Large intestine (tissue), 3 donors: ENCODE data around the gene PCBD1. TPM values are rescaled to one million over a fixed set of nuclear protein-coding genes. Genes with fewer than 3 reads are reported as not detected.

Experiments used
- DNase-seq, 2 donors: peaks; one replicate each; pipeline versions ENCODE4 v3.0.0 to v3.0.0-alpha.2; 2013
- H3K27ac ChIP-seq: one replicate; pipeline ENCODE4 v1.5.1; 2013; ENCODE audit warnings: low read length
- H3K27me3 ChIP-seq: 2 replicates; pipeline ENCODE4 v1.6.1; 2013; ENCODE audit warnings: low read length; ENCODE audit not compliant: control insufficient read depth, insufficient read depth
- H3K36me3 ChIP-seq: 2 replicates; pipeline ENCODE4 v1.6.1; 2013; ENCODE audit warnings: low read length; ENCODE audit not compliant: control insufficient read depth, insufficient read depth
- H3K4me1 ChIP-seq: one replicate; pipeline ENCODE4 v1.6.1; 2013; ENCODE audit warnings: low read length; ENCODE audit not compliant: control insufficient read depth, insufficient read depth
- H3K4me3 ChIP-seq: one replicate; pipeline ENCODE4 v1.5.1; 2013; ENCODE audit warnings: low read length
- H3K9me3 ChIP-seq: one replicate; pipeline ENCODE4 v1.6.1; 2013; ENCODE audit warnings: mild to moderate bottlenecking, low read depth, low read length, moderate library complexity; ENCODE audit not compliant: control insufficient read depth
- WGBS: methylation state at CpG from one replicate; pipeline ENCODE4 v1.1.5; 2013; ENCODE audit warnings: low lambda C conversion rate; ENCODE audit not compliant: insufficient coverage; 5-methylcytosine and 5-hydroxymethylcytosine counted together
- polyA plus RNA-seq: library from polyadenylated mRNA; unstranded; fragments of 120-200 nt; gene quantifications from one replicate; pipeline ENCODE4 v1.2.1, GENCODE V29; 2013

Gene PCBD1
- polyA plus RNA-seq, 1 donor, result 154 TPM

- no peaks in the 10 kb centered on the region for H3K9me3 ChIP-seq
- no peak overlapping the region for H3K27ac ChIP-seq
- no peaks in the 10 kb centered on the region for H3K27me3 ChIP-seq
- no peak overlapping the region for H3K4me3 ChIP-seq
- H3K36me3 ChIP-seq, result no peaks in the 10 kb centered on the region
- DNase-seq, result no peak
- WGBS, result no CpG with 5 or more reads among the region's 5 CpGs
- peaks cover 5% of the 10 kb centered on the region for H3K4me1 ChIP-seq
These were observed 14.4 kb upstream of the PCBD1 start for GRCh38 chr10:70902661-70903261.

GRCh38 chr10:70901276-70901878 lies 13.0 kb upstream of the PCBD1 start:
- no peak overlapping the region for H3K4me3 ChIP-seq
- no peaks in the 10 kb centered on the region for H3K9me3 ChIP-seq
- no peak for DNase-seq
- no peaks in the 10 kb centered on the region for H3K36me3 ChIP-seq
- WGBS, result no CpG with 5 or more reads among the region's 13 CpGs
- no peak overlapping the region for H3K27ac ChIP-seq
- H3K4me1 ChIP-seq, result no peaks in the 10 kb centered on the region
- H3K27me3 ChIP-seq, result no peaks in the 10 kb centered on the region

- no CpG with 5 or more reads among the region's 4 CpGs for WGBS
- no peak for DNase-seq
- Histone ChIP-seq H3K27me3 (no peaks in the 10 kb centered on the region), H3K27ac (no peak overlapping the region), H3K9me3 (no peaks in the 10 kb centered on the region), H3K4me1 (no peaks in the 10 kb centered on the region), H3K36me3 (no peaks in the 10 kb centered on the region), H3K4me3 (no peak overlapping the region)
These were observed 10.7 kb upstream of the PCBD1 start for GRCh38 chr10:70899096-70899495.

GRCh38 chr10:70898687-70899086 lies 10.3 kb upstream of the PCBD1 start:
- no peaks in the 10 kb centered on the region for H3K36me3 ChIP-seq
- H3K9me3 ChIP-seq, result no peaks in the 10 kb centered on the region
- H3K27me3 ChIP-seq, result no peaks in the 10 kb centered on the region
- H3K27ac ChIP-seq, result no peak overlapping the region
- no peaks in the 10 kb centered on the region for H3K4me1 ChIP-seq
- DNase-seq, result no peak
- 93% methylated on average over 2 of the region's 3 CpGs for WGBS
- H3K4me3 ChIP-seq, result no peak overlapping the region

GRCh38 chr10:70896551-70896950 lies 8.2 kb upstream of the PCBD1 start:
- WGBS, result no CpG with 5 or more reads among the region's 1 CpG
- H3K36me3 ChIP-seq, result no peaks in the 10 kb centered on the region
- no peak overlapping the region for H3K27ac ChIP-seq
- no peak overlapping the region for H3K4me3 ChIP-seq
- H3K27me3 ChIP-seq, result no peaks in the 10 kb centered on the region
- no peaks in the 10 kb centered on the region for H3K4me1 ChIP-seq
- no peak for DNase-seq
- no peaks in the 10 kb centered on the region for H3K9me3 ChIP-seq

GRCh38 chr10:70894416-70894815 lies 6.1 kb upstream of the PCBD1 start:
- Histone ChIP-seq H3K27me3 (no peaks in the 10 kb centered on the region), H3K4me1 (peaks cover 11% of the 10 kb centered on the region), H3K4me3 (no peak overlapping the region), H3K36me3 (no peaks in the 10 kb centered on the region), H3K27ac (no peak overlapping the region), H3K9me3 (no peaks in the 10 kb centered on the region)
- no peak for DNase-seq
- WGBS, result no CpG with 5 or more reads among the region's 2 CpGs

GRCh38 chr10:70893227-70894006 lies 5.1 kb upstream of the PCBD1 start:
- H3K9me3 ChIP-seq, result no peaks in the 10 kb centered on the region
- DNase-seq, result no peak
- no peak overlapping the region for H3K27ac ChIP-seq
- no peak overlapping the region for H3K4me3 ChIP-seq
- H3K4me1 ChIP-seq, result peaks cover 16% of the 10 kb centered on the region
- no peaks in the 10 kb centered on the region for H3K27me3 ChIP-seq
- no peaks in the 10 kb centered on the region for H3K36me3 ChIP-seq
- WGBS, result no CpG with 5 or more reads among the region's 10 CpGs

GRCh38 chr10:70892631-70893030 lies 4.3 kb upstream of the PCBD1 start:
- H3K4me3 ChIP-seq, result no peak overlapping the region
- H3K4me1 ChIP-seq, result peaks cover 16% of the 10 kb centered on the region
- no peaks in the 10 kb centered on the region for H3K27me3 ChIP-seq
- no peaks in the 10 kb centered on the region for H3K36me3 ChIP-seq
- DNase-seq, result peak in 1 of 2 donors; percentile 35
- no peaks in the 10 kb centered on the region for H3K9me3 ChIP-seq
- H3K27ac ChIP-seq, result no peak overlapping the region
- WGBS, result no CpG with 5 or more reads among the region's 4 CpGs

- no CpG with 5 or more reads among the region's 1 CpG for WGBS
- H3K27ac ChIP-seq, result no peak overlapping the region
- peaks cover 25% of the 10 kb centered on the region for H3K4me1 ChIP-seq
- H3K27me3 ChIP-seq, result no peaks in the 10 kb centered on the region
- H3K36me3 ChIP-seq, result no peaks in the 10 kb centered on the region
- no peaks in the 10 kb centered on the region for H3K9me3 ChIP-seq
- no peak for DNase-seq
- no peak overlapping the region for H3K4me3 ChIP-seq
These were observed 3.3 kb upstream of the PCBD1 start for GRCh38 chr10:70891627-70892026.

GRCh38 chr10:70890917-70891431 lies 2.6 kb upstream of the PCBD1 start:
- Histone ChIP-seq H3K4me1 (peaks cover 31% of the 10 kb centered on the region), H3K27me3 (no peaks in the 10 kb centered on the region), H3K9me3 (no peaks in the 10 kb centered on the region), H3K36me3 (peaks cover 1% of the 10 kb centered on the region), H3K27ac (peak overlapping the region; percentile 60), H3K4me3 (no peak overlapping the region)
- no CpG with 5 or more reads among the region's 7 CpGs for WGBS
- DNase-seq, result peak; percentile 88 to 93
